HG02870 (cell line): ENCODE results near the gene OR9K2.
"Not testable (repeated sequence)": the region's sequence is repeated elsewhere in the genome, so short reads cannot be mapped to it uniquely, and the experiment has no call there.

ENCODE experiments used
- ATAC-seq: cut with Tn5 transposase; IDR thresholded peaks from one replicate; pipeline ENCODE4 v1.9.1; 2021; ENCODE audit warnings: mild to moderate bottlenecking, moderate library complexity; ENCODE audit not compliant: unreplicated experiment

The OR9K2 gene

GRCh38 chr12:55126106-55126505, at the start of gene OR9K2:
Gene OR9K2 (plus strand): TSS chr12:55126406. CDS start chr12:55129835, 3,429 bp downstream.
- ATAC-seq = no peak

GRCh38 chr12:55092579-55092978, 33.6 kb upstream of the OR9K2 start:
- no peak for ATAC-seq

- ATAC-seq = no peak
These were observed 13.8 kb upstream of the OR9K2 start for GRCh38 chr12:55112378-55112875.

GRCh38 chr12:55116152-55116551, 10.1 kb upstream of the OR9K2 start:
- no peak for ATAC-seq

GRCh38 chr12:55132816-55133215, 6.6 kb downstream of the OR9K2 start:
- ATAC-seq = no peak

GRCh38 chr12:55142669-55143565, 16.7 kb downstream of the OR9K2 start:
- ATAC-seq = no peak

- no peak for ATAC-seq
These were observed 17.3 kb downstream of the OR9K2 start for GRCh38 chr12:55143566-55143870.

GRCh38 chr12:55167010-55167640, 40.9 kb downstream of the OR9K2 start:
- not testable (repeated sequence) for ATAC-seq

- ATAC-seq = no peak
These were observed 45.2 kb downstream of the OR9K2 start for GRCh38 chr12:55171445-55171844.

- not testable (repeated sequence) for ATAC-seq
These were observed 45.6 kb downstream of the OR9K2 start for GRCh38 chr12:55171846-55172245.

GRCh38 chr12:55172686-55173085, 46.5 kb downstream of the OR9K2 start:
- ATAC-seq = no peak

GRCh38 chr12:55173456-55173855, 47.2 kb downstream of the OR9K2 start:
- no peak for ATAC-seq
